Kidney (tissue), 14 donors: ENCODE measurements around the gene CD40. TPM values are rescaled to one million over a fixed set of nuclear protein-coding genes. Genes with fewer than 3 reads are reported as not detected.
"Not testable (repeated sequence)": the region's sequence is repeated elsewhere in the genome, so short reads cannot be mapped to it uniquely, and the experiment has no call there.

Source experiments
- DNase-seq, 5 donors: peaks; one replicate each; pipeline ENCODE4 v3.0.0-alpha.2; 2013 to 2020
- FAIRE-seq: peaks from 2 replicates; lab custom pipeline; 2012; peaks lifted over from hg19 to GRCh38; lab: Jason Lieb, UNC
- H3K27ac ChIP-seq, 2 donors: one replicate each; pipeline ENCODE4 v1.7.0; 2013; ENCODE audit warnings: low read depth in 2 of 2, low read length in 2 of 2, inconsistent platforms in 1 of 2
- H3K27me3 ChIP-seq: one replicate; pipeline ENCODE4 v1.7.1; 2013; ENCODE audit warnings: low read length, inconsistent platforms; ENCODE audit not compliant: control insufficient read depth, insufficient read depth
- H3K36me3 ChIP-seq, 3 donors: one replicate each; pipeline versions ENCODE4 v1.7.0 to v1.7.1; 2013; ENCODE audit warnings: low read length in 3 of 3, control low read depth in 1 of 3, inconsistent platforms in 1 of 3; ENCODE audit not compliant: insufficient read depth in 3 of 3, control insufficient read depth in 2 of 3
- H3K4me1 ChIP-seq, 3 donors: one replicate each; pipeline versions ENCODE4 v1.7.0 to v1.7.1; 2013; ENCODE audit warnings: low read length in 3 of 3, inconsistent platforms in 1 of 3, low read depth in 1 of 3; ENCODE audit not compliant: control insufficient read depth in 2 of 3, insufficient read depth in 2 of 3
- H3K4me3 ChIP-seq, 3 donors: one replicate each; pipeline versions ENCODE4 v1.7.0 to v1.8.1; 2013; ENCODE audit warnings: low read length in 3 of 3, control low read depth in 1 of 3, inconsistent platforms in 1 of 3
- H3K9ac ChIP-seq, 3 donors: one replicate each; pipeline versions ENCODE4 v1.7.0 to v1.7.1; 2013; ENCODE audit warnings: low read length in 3 of 3, control low read depth in 1 of 3, inconsistent platforms in 1 of 3
- H3K9me3 ChIP-seq, 3 donors: one replicate each; pipeline versions ENCODE4 v1.7.0 to v1.7.1; 2013; ENCODE audit warnings: low read length in 3 of 3, control low read depth in 1 of 3, inconsistent platforms in 1 of 3; ENCODE audit not compliant: control insufficient read depth in 2 of 3, insufficient read depth in 1 of 3
- intact Hi-C: fragments of 100-400 bp; cut with DNase I; formaldehyde crosslinking; loops from one replicate; pipeline ENCODE4 v1.11.1; 2022
- polyA plus RNA-seq: library from polyadenylated mRNA; stranded (reverse); fragments of 350-450 nt; fragmentation: Illumina TruSeq; extraction: RNeasy Lipid Tissue Mini Kit (QIAGEN cat#74804); gene quantifications from one replicate; pipeline ENCODE4 v1.2.3, GENCODE V29; 2014; ENCODE audit warnings: low read depth, low replicate concordance; ENCODE audit not compliant: insufficient read depth
- total RNA-seq: library from RNA; stranded (reverse); fragmentation: NEBNext Ultra II Directional; extraction: Animal tissue kit (Norgen Biotek cat#: 25700); gene quantifications from one replicate; pipeline ENCODE4 v1.2.1, GENCODE V29; 2021
- TF ChIP-seq, protein P1 (sequence below): IDR thresholded peaks from 3 replicates; pipeline ENCODE4 v1.5.1; 2012; ENCODE audit warnings: mild to moderate bottlenecking, moderate library complexity, borderline replicate concordance; ENCODE audit not compliant: insufficient read depth; ENCODE audit errors: extremely low read depth
- donor health status: control.
- donor health status: control.
- donor health status: control.
- donor health status: control.
- donor health status: control.
- donor health status: DM: yes; HTN: yes; CAD: no.
- donor health status: Normal renal cell carcinoma (clear cell type).

CD40 gene
- total and polyA plus RNA-seq, 2 donors from 2014 or later: 15.7 to 25.2 TPM

DNA sequence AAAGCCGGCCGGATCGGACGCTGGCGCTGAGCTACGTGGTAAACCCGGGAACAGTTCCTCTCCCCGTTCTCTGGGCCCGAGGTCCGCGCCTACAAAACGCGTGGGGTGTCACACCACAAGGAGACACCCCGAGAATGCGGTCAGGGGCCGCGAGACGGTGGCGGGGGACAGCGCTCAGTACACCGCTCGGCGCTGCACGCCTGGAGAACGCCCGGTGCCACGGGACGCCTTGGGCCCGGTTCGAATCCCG is 29.0 kb upstream of the CD40 start:
- Histone ChIP-seq H3K4me1 (peaks cover 0 to 24% (median 15%) of the 10 kb centered on the region in 3 donors), H3K9me3 (no peaks in the 10 kb centered on the region), H3K27ac (peak overlapping the region; percentile 98 to 99), H3K9ac (peak overlapping the region; percentile 38 to 89 (median 87)), H3K36me3 (no peaks in the 10 kb centered on the region), H3K27me3 (no peaks in the 10 kb centered on the region), H3K4me3 (peak overlapping the region; percentile 68 to 92 (median 82))
- TF ChIP-seq, protein P1, sequence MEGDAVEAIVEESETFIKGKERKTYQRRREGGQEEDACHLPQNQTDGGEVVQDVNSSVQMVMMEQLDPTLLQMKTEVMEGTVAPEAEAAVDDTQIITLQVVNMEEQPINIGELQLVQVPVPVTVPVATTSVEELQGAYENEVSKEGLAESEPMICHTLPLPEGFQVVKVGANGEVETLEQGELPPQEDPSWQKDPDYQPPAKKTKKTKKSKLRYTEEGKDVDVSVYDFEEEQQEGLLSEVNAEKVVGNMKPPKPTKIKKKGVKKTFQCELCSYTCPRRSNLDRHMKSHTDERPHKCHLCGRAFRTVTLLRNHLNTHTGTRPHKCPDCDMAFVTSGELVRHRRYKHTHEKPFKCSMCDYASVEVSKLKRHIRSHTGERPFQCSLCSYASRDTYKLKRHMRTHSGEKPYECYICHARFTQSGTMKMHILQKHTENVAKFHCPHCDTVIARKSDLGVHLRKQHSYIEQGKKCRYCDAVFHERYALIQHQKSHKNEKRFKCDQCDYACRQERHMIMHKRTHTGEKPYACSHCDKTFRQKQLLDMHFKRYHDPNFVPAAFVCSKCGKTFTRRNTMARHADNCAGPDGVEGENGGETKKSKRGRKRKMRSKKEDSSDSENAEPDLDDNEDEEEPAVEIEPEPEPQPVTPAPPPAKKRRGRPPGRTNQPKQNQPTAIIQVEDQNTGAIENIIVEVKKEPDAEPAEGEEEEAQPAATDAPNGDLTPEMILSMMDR: no peak
- intact Hi-C loops: no loop called here
- FAIRE-seq (no peak), DNase-seq (no peak)

GRCh38 chr20:46089417-46090388 is 28.4 kb upstream of the CD40 start, which contains the start of gene NCOA5:
Gene NCOA5 (minus strand): TSS chr20:46089962. CDS start chr20:46079424, 10,538 bp downstream.
- no peaks in the 10 kb centered on the region for H3K9me3 ChIP-seq
- H3K27me3 ChIP-seq: no peaks in the 10 kb centered on the region
- peak within 1 kb of the TSS; percentile 77 to 89 (median 87) for H3K9ac ChIP-seq
- TF ChIP-seq, protein P1: no peak
- peak; percentile 97 to 98 (median 98) for DNase-seq
- peak within 1 kb of the TSS; percentile 82 to 92 (median 85) for H3K4me3 ChIP-seq
- FAIRE-seq: no peak
- peak within 1 kb of the TSS; percentile 98 to 99 for H3K27ac ChIP-seq
- intact Hi-C loops: no loop called here
- H3K36me3 ChIP-seq: no peaks in the 10 kb centered on the region
- H3K4me1 ChIP-seq: peaks cover 0 to 22% (median 15%) of the 10 kb centered on the region in 3 donors

DNA sequence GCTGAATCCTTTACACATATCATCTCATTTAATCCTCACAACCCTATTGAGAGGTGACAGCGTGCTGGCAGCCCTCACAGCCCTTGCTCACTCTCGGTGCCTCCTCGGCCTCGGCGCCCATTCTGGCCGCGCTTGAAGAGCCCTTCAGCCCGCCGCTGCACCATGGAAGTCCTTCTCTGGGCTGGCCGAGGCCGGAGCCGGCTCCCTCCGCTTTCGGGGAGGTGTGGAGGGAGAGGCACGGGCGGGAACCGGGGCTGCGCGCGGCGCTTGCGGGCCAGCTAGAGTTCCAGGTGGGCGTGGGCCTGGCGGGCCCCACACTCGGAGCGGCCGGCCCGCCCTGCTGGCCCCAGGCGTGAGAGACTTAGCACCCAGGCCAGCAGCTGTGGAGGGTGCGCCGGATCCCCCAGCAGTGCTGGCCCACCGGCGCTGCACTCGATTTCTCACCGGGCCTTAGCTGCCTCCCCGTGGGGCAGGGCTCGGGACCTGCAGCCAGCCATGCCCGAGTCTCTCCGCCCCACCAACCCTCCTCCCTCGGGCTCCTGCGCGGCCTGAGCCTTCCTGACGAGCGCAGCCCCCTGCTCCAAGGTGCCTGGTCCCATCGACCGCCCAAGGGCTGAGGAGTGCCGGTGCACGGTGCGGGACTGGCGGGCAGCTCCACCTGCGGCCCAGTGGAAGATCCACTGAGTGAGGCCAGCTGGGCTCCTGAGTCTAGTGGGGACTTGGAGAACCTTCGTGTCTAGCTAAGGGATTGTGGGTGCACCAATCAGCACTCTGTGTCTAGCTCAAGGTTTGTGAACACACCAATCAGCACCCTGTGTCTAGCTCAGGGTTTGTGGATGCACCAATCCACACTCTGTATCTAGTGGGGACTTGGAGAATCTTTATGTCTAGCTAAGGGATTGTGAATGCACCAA is 26.2 kb upstream of the CD40 start:
- DNase-seq: peak in 2 of 5 donors; percentile 36 to 78
- intact Hi-C loops: not testable (repeated sequence)

DNA sequence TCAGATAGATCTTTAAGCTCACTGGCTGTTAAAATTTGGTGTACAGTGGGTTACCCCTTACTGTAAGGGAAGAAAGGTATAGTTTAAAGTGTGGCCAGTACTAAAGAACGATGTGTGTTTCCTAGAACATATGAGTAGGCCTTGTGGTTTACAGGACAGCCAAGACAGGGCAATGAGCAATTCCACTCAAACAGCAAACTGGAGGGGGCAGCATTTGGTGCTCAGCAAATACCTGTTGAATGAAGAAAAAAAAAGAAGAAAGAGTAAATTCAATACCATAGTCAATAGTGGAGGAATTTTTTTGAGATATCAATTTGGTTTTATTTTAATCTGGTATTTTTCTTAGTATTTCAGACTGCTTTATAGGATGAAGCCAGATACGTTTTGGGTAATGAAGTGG is 24.6 kb upstream of the CD40 start:
- Histone ChIP-seq H3K27ac (no peak overlapping the region), H3K4me1 (peaks cover 0 to 2% (median 0%) of the 10 kb centered on the region in 3 donors), H3K36me3 (no peaks in the 10 kb centered on the region), H3K4me3 (no peak overlapping the region), H3K27me3 (no peaks in the 10 kb centered on the region), H3K9me3 (no peaks in the 10 kb centered on the region), H3K9ac (no peak overlapping the region)
- DNase-seq: no peak
- TF ChIP-seq, protein P1: no peak
- intact Hi-C loops: no loop called here
- no peak for FAIRE-seq

More for the DNA sequence above, 26.2 kb upstream of the CD40 start:
- H3K9ac ChIP-seq, H3K27me3 ChIP-seq, H3K4me3 ChIP-seq, H3K36me3 ChIP-seq, FAIRE-seq, H3K9me3 ChIP-seq, H3K4me1 ChIP-seq, H3K27ac ChIP-seq: not testable (repeated sequence)
